ENCODE data around the gene HERC3.
A peak's percentile ranks its signal among the peaks of the same experiment; 100 is the strongest.

HERC3 gene

DNA sequence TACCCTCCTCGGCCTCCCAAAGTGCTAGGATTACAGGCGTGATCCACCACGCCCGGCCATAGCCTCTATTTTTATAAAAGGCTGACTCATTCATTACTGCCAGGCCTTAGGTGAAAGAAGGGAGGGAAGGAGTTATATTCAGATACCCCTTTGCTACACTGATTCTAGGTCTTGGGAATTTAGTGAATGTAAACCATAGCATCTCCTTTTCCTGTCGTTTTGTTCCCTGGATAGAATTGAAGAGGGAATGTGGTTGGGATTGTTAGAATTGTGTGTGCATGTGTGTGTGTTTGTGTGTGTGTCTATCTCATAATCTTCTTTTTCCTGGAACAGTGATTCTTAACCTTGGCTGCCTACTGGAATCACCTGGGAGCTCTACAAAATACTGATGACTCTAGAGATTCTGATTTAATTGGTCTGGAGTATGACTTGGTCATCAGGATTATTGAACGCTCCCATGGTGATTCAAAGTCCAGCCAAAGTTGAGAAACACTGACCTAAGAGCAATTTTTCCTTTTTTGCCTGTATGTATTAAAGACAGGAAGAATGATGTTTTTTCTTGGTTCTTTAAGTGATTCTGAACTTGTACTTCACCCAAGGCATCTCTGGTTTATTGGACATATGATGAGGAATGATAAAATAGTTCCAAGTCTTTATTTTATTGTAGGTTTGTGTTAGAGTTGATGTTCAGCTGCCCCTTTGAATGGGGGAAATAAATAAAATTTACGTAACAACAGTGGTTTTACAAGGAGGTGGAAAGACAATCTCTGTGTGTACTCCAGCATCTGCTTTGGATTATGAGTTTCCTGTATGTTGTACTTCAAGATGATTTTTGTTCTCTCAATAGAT lies 68.4 kb downstream of the HERC3 start:
- DNase-seq (ENCODE audit: low read depth) = no peak

GRCh38 chr4:88661739-88662138 lies 69.5 kb downstream of the HERC3 start:
- no peak for DNase-seq (ENCODE audit: low read depth)

GRCh38 chr4:88672987-88673386 lies 80.7 kb downstream of the HERC3 start:
- no peak for DNase-seq (ENCODE audit: low read depth)

- DNase-seq (ENCODE audit: low read depth) = no peak
Observed at GRCh38 chr4:88673886-88674285, 81.6 kb downstream of the HERC3 start.

- no peak for DNase-seq (ENCODE audit: low read depth)
Observed at GRCh38 chr4:88674565-88674964, 82.3 kb downstream of the HERC3 start.

DNA sequence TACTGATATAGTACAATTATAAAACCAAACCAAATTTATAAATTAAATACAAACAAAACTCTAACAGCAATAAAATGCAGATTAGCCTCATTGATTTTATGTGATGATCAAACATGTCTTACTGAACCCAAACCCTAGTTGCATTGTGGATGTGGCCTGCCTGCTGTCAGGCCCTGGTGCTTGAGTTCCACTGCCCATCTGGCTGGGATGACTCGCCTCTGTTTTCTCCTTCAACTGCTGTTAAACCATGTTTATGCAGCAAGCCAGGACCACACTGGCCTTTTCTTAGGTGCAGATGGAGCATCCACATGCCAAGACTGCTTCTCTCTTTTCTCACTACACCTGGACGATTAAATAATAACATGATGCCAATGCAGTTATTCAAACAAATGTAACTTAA lies 82.7 kb downstream of the HERC3 start:
- DNase-seq (ENCODE audit: low read depth) = no peak

DNA sequence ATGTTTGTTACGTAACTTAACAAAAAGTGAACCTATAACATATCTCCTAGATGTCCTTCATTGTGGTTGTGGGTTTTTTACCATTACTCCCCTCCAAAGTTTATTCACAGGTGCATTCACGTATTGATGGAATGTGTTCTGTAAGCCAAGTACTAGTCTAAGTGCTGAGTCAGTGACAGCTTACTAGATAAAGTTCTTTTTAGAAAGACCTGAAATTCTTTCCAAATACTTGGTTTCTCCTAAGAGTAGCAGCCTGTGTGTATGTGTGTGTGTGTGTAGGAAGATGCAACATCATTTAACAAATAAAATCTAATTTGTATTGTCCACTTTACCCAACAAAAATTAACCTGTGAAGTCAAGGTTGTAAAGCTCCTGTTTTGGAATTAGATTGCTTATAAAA lies 83.3 kb downstream of the HERC3 start:
- no peak for DNase-seq (ENCODE audit: low read depth)

- no peak for DNase-seq (ENCODE audit: low read depth)
Observed at GRCh38 chr4:88681209-88681608, 88.9 kb downstream of the HERC3 start.

DNA sequence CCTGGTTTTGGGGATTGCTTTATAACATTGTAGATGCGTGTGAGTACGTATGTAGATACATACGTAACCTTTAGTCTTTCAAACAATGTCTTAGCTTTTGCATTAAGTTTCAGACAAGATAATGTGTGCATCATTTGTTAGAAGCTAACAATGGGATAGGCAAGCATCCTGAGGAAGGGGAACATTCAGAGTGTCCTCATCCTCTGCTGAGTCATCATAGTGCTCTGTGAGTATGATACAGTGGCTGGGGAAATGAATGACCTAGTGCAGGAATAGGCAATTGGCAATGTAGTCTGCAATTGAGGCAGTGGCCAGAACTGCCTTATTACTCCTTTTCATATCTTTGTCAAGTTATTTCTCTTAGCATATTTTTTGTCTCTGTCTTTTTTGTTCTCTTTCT lies 98.1 kb downstream of the HERC3 start:
- DNase-seq (ENCODE audit: low read depth) = no peak

DNA sequence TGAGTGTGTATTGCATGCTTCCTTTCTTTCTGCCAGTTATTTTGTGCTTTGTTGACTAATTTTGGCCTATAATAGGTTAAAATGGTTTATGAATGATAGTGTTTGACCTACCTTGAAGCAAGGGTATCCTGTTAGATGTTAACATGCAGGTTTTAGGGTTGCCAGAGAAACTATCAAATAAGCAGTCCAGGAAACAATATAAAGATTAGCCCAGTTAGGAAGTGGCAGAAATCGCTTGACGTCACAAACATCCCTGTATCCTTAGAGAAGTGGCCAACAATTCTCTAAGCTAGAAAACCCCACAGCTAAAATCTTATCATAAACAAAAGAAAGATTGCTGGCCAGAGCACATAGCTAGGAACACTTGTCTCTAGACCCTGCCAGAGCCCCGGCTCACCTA lies 101.5 kb downstream of the HERC3 start:
- no peak for DNase-seq (ENCODE audit: low read depth)

- no peak for DNase-seq (ENCODE audit: low read depth)
Observed at GRCh38 chr4:88696630-88697029, 104.3 kb downstream of the HERC3 start.

GRCh38 chr4:88697141-88697540 lies 104.9 kb downstream of the HERC3 start:
- no peak for DNase-seq (ENCODE audit: low read depth)

GRCh38 chr4:88697588-88698329 lies 105.5 kb downstream of the HERC3 start, which contains the start of gene NAP1L5:
Gene NAP1L5 (minus strand): TSS chr4:88697829. CDS start chr4:88697754, 75 bp downstream.
- peak; percentile 47 for DNase-seq (ENCODE audit: low read depth)

- DNase-seq (ENCODE audit: low read depth) = no peak
Observed at GRCh38 chr4:88698519-88698918, 106.2 kb downstream of the HERC3 start.

GRCh38 chr4:88702782-88703181 lies 110.5 kb downstream of the HERC3 start:
- no peak for DNase-seq (ENCODE audit: low read depth)

GRCh38 chr4:88705223-88705622 lies 112.9 kb downstream of the HERC3 start:
- no peak for DNase-seq (ENCODE audit: low read depth)

GRCh38 chr4:88705805-88706492 lies 113.7 kb downstream of the HERC3 start:
- DNase-seq (ENCODE audit: low read depth) = no peak

- DNase-seq (ENCODE audit: low read depth) = no peak
Observed at GRCh38 chr4:88706574-88706973, 114.3 kb downstream of the HERC3 start.

DNA sequence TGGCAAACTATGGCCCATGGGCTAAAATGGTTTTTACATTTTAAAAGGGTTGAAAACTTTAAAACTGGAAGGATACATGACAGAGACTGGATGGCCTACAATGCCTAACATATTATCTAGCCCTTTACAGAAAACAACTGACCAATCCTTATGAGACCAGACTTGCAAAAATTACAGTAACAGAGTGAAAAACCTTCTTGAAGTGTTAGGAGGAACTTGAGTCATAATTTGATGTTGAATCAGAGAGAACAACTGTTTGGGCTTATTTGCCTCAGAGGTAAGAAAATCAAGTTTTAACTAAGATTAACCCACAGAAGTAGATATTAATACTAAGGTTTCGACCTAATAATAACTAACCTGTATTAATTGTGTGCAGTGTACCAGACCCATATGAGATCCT lies 117.7 kb downstream of the HERC3 start:
- DNase-seq (ENCODE audit: low read depth) = no peak

DNA sequence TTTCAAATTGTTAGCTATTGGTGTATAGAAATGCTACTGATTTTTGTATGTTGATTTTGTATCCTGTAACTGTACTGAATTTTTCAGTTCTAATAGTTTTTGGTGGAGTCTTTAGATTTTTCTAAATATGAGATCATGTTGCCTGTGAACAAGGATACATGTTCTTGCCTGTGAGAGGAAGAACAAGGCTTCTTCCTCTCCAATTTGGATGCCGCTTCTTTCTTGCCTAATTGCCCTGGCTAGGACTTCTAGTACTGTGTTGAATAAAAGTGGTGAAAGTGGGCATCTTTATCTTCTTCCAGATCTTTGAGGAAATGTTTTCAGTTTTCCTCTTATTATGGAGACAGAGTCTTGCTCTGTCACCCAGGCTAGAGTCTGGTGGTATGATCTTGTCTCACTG lies 121.5 kb downstream of the HERC3 start:
- DNase-seq (ENCODE audit: low read depth) = no peak

GRCh38 chr4:88718098-88718497 lies 125.8 kb downstream of the HERC3 start:
- DNase-seq (ENCODE audit: low read depth) = no peak

DNA sequence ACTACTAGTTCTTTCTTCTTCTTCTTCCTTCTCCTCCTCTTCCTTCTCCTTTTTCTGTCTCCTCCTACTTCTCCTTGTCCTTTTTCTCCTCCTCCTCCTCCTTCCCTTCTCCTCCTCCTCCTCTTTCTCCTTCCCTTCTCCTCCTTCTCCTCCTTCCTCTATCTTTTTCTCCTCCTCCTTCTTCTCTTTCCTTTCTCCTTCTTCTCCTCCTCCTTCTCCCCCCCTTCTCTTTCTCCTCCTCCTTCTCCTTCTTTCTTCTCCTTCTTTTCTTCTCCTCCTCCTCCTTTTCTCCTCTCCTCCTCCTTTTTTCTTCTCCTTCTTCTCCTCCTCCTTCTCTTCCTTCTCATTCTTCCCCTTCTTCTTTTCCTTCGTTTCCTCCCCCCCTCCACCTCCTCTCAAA lies 127.1 kb downstream of the HERC3 start:
- DNase-seq (ENCODE audit: low read depth) = no peak
